ENCODE measurements around the gene TSPAN4.

- TF ChIP-seq, protein P1, sequence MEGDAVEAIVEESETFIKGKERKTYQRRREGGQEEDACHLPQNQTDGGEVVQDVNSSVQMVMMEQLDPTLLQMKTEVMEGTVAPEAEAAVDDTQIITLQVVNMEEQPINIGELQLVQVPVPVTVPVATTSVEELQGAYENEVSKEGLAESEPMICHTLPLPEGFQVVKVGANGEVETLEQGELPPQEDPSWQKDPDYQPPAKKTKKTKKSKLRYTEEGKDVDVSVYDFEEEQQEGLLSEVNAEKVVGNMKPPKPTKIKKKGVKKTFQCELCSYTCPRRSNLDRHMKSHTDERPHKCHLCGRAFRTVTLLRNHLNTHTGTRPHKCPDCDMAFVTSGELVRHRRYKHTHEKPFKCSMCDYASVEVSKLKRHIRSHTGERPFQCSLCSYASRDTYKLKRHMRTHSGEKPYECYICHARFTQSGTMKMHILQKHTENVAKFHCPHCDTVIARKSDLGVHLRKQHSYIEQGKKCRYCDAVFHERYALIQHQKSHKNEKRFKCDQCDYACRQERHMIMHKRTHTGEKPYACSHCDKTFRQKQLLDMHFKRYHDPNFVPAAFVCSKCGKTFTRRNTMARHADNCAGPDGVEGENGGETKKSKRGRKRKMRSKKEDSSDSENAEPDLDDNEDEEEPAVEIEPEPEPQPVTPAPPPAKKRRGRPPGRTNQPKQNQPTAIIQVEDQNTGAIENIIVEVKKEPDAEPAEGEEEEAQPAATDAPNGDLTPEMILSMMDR (CRISPR knock-in tag; IDR thresholded peaks at IDR 0.05): no peak
- TF ChIP-seq POLR2A (IDR thresholded peaks at IDR 0.05; ENCODE audit: insufficient read depth in 1 of 2, low read depth in 2 of 2, low read length in 2 of 2) (no peak), ZC3H4 (CRISPR knock-in tag; IDR thresholded peaks at IDR 0.05; ENCODE audit: borderline replicate concordance) (no peak), RXRA (CRISPR knock-in tag; IDR thresholded peaks at IDR 0.05) (no peak), SP1 (IDR thresholded peaks at IDR 0.05) (no peak), SP1 (CRISPR knock-in tag; IDR thresholded peaks at IDR 0.05) (no peak), POLR2AphosphoS5 (IDR thresholded peaks at IDR 0.05; ENCODE audit: low read depth, low read length) (no peak), ATF3 (CRISPR knock-in tag; IDR thresholded peaks at IDR 0.05) (no peak)
Observed at GRCh38 chr11:800473-800872, 42.2 kb upstream of the TSPAN4 start.
